HG03097 (cell line): Measurements from ENCODE around the gene ATG2A.

Source experiments
- ATAC-seq: cut with Tn5 transposase; IDR thresholded peaks from one replicate; pipeline ENCODE4 v1.9.1; 2021; ENCODE audit not compliant: unreplicated experiment, low FRiP score

The ATG2A gene

GRCh38 chr11:64888406-64888728, 28.6 kb downstream of the ATG2A start:
- no peak for ATAC-seq

GRCh38 chr11:64887757-64888405, 29.1 kb downstream of the ATG2A start:
- no peak for ATAC-seq

DNA sequence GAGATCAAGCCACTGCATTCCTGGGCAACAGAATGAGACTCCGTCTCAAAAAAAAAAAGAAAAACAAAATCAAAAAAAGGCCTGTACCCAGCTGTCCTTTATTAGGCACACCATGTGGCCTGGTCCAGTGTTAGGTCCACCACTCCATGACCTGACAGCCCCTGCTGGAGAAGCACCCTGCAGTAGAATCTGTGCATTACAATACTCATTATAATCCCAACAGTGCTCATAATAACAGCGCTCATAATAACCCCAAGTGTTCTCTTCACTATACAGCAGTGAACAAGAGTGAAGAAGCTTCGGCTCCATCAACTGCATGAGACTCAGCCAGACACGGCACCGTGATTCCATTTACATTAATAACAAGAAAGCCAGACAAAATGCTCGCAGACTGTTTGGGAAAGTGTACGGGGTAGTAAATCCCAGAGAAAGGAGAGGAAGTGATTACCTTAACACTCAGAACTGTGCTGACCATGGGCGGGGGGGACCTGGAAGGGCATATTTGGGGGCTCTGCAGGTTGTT, 29.7 kb downstream of the ATG2A start:
- no peak for ATAC-seq

- ATAC-seq = no peak
These were observed 31.4 kb downstream of the ATG2A start for GRCh38 chr11:64885367-64886286.

DNA sequence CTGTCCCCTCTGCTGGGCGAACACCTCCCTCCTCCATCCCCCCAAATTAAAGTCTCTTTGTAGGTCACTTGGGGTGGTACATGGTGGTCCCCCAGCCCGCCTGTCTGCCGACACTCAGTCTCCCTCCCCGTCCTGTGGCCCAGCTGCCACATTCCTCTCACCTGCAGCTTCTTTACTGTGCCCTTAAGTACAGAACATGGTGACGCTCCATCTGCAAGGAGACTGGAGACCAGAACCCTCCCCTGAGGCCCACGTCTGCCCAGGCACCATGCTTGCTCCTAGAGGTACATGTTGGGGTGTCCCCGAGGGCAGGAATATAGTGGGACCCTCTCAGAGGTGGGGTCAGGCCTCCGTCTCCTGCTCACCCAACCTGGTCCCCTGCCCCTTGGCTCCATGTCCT, 33.0 kb downstream of the ATG2A start:
- ATAC-seq = no peak

GRCh38 chr11:64883575-64883974, 33.4 kb downstream of the ATG2A start:
- ATAC-seq = no peak

DNA sequence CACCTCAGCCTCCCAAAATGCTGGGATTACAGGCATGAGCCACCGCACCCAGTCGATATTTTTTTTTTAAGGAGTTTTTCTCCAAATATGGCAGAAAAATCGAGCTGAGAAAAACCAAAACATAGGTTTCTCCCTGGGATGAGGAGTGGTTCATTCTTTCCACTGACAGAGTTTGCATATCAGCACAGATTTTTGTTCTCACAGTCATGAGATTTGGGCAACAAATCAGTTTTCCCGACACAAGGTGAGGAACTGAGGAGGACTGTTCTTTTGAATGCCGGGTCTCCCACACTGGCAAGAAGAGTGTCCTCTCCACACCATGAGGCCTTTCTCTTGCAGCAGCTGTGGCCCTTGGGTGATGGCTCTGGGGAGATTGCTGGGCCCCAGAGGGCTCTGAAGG, 34.8 kb downstream of the ATG2A start:
- no peak for ATAC-seq

DNA sequence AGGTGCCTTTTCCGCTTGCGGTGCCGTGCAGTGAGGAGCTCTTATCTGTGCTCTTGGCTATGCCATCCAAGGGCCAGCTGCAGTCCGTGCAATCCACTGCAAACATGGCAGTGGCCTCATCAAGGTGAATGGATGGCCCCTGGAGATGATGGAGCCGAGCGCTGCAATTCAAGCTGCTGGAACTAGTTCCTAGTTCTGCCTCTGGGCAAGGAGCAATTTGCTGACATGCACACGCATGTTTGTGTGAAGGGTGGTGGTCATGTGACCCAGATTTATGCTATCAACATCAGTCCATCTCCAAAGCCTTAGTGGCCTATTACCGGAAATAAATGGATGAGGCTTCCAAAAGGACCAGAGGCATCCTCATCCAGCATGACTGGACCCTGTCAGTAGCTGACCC, 35.5 kb downstream of the ATG2A start:
- ATAC-seq = no peak

- no peak for ATAC-seq
These were observed 36.6 kb downstream of the ATG2A start for GRCh38 chr11:64880240-64881001.

GRCh38 chr11:64879244-64879900, 37.6 kb downstream of the ATG2A start:
- ATAC-seq = no peak

GRCh38 chr11:64878494-64879243, 38.3 kb downstream of the ATG2A start, which contains the start of gene EHD1:
TSS of gene EHD1 (minus strand) at chr11:64878621. CDS start at chr11:64878464, 157 bp downstream.
- ATAC-seq = peak; percentile 76

GRCh38 chr11:64878223-64878493, 38.9 kb downstream of the ATG2A start:
- ATAC-seq = no peak

- ATAC-seq = peak; percentile 8
These were observed 39.4 kb downstream of the ATG2A start for GRCh38 chr11:64877390-64878222.

DNA sequence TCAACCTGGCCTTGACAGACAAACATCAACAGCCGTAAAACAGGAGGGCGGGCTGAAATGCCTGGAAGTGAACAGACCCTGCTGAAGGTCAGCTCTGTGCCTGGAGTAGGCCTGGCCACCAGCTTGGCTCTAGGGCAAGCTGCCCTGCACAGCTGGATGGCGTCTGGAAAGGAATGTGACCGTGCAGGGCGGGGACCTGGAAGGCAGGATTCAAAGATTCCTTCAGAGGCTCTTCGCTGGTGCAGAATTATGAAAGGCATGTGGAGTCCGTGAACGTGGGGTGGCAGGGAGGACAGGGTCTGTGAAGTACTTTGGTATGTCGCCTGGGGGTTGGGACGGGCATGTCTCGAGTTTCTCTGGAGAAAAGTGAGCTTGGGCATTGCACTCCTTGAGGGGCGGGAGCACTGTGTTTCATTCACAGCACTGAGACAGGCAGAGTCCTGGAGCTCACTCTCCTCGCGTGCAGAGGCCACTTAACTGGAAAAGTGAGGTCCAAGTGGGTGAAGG, 40.1 kb downstream of the ATG2A start:
- no peak for ATAC-seq

DNA sequence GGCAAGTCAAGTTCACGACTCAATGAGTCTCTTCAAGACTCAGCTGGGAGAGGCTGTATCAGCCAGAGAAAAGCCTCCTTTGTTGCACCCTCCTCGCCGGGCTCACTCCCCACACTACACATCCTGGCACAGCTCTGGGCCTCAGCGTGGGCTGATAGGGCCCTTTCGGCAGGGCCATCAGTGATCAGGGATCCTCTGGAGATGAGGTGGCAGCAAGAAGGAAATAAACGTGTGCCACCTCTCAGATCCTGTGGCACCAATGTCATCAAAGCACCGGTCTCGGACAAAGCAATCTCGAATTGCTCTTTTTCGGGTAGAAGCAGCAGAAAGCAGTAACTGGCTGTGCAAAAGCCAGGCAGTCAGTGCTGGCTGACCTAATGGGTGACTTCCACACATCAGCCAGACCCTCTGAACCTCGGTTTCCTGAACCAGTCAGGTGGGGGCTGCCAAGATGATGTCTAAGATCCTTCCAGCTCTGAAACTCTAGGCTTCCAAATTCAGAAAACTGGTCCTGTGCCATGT, 40.7 kb downstream of the ATG2A start:
- ATAC-seq = no peak

- no peak for ATAC-seq
These were observed 41.4 kb downstream of the ATG2A start for GRCh38 chr11:64875369-64876228.

DNA sequence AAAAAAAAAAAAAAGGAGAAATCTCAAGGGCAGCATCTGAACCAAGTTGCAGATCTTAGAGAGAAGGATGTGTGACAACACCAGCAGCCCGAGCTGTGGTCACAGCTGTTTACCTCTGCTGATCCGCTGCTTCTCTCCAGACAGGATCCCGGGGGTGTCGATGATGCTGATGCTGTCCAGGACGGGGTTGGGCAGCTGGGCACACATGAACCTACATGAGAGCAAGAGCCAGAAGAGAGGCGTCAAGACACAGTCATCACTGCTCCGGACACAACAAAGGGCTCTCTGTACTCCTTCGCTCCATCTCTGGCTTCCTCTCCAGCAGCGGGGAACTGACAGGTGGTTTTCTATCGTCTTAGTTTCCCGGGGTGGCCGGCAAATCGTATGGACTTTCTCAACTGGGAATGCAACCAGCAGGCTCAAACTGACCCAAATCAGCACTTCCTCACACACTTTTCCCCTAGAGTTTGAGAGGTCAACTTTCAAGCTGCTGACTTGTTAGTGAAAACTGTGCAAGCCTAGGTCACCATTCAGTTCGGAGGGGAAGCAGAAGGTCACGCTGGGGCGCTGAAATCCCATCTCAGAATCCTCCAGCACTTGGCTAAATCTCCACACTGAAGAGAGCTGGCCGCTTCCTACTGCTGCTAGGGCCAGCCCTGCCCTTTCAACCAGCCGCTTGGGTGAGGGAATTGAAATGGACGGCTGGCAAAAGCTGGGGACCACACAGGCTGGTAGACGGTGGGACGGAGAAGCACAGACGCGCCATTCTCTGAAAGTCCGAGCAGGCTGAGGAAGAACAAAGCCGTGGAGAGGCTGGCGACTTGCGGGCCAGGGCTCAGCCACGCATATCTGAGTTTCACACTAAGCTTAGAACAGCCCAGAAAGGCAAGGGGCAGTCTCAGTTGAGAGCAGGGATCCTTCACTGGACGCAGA, 42.4 kb downstream of the ATG2A start:
- ATAC-seq = no peak
